Cardiac fibroblast (primary cell): ENCODE measurements around the gene HS6ST2.

Experiments used
- DNase-seq, 2 donors: peaks; one replicate each; pipeline versions ENCODE4 v3.0.0 to v3.0.0-alpha.2; 2010; ENCODE audit warnings: low read depth in 2 of 2
- H3K4me3 ChIP-seq, 2 donors: replicated peaks in 1 of 2; 1 replicate in 1 of 2; 2 replicates in 1 of 2; pipeline ENCODE4 v1.5.1; 2011; ENCODE audit warnings: low read depth in 2 of 2, low read length in 2 of 2, mild to moderate bottlenecking in 2 of 2, moderate library complexity in 1 of 2
- CTCF ChIP-seq: IDR thresholded peaks from one replicate; pipeline ENCODE4 v1.5.1; 2011; ENCODE audit warnings: low read depth, mild to moderate bottlenecking, low read length, inconsistent platforms

The HS6ST2 gene

GRCh38 chrX:132958091-132958703 lies at the start of gene HS6ST2:
TSS of gene HS6ST2 (minus strand) at chrX:132958629.
- peak within 1 kb of the TSS in 1 of 2 donors; percentile 26 for H3K4me3 ChIP-seq
- TF ChIP-seq CTCF: no peak
- DNase-seq: no peak

DNA sequence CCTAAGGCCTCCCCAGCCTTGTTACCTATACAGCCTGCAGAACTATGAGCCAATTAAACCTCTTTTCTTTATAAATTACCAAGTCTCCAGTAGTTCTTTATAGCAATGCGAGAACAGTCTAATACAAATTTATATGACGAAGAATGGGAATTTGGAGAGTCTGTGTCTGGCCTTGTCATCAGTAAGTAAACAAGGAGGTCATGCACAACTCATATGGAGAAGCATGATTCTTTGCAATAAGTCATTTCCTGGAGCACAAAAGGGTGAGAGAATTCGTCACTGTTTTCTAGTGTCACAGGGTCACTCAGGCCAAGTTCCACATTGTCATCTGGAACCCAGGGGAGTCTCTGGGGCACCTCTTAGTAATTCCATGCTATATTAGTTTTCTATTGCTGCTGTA lies 49.0 kb upstream of the HS6ST2 start:
- TF ChIP-seq CTCF: no peak
- DNase-seq: no peak
- H3K4me3 ChIP-seq: no peak overlapping the region

DNA sequence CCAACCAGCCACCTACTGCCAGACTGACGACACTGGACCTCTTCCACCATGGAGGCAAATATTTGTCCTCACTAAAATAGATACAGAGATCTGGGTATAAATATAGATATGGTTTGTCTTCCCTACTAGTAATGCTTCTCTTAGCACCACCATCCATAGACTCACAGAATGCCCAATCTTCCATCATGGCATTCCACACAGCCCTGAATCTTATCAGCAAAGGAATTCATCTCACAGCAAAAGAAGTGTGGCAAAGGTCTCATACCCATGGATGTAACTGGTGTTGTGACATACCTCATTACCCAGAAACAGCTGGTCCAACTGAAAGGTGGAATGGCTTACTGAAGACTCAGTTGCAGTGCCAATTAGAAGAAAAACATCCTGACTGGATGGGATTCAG lies 47.2 kb upstream of the HS6ST2 start:
- TF ChIP-seq CTCF: no peak
- no peak overlapping the region for H3K4me3 ChIP-seq

GRCh38 chrX:133005042-133005441 lies 46.6 kb upstream of the HS6ST2 start:
- no peak overlapping the region for H3K4me3 ChIP-seq
- peak; percentile 27 for TF ChIP-seq CTCF
- DNase-seq: peak; percentile 0

More for the DNA sequence above, 47.2 kb upstream of the HS6ST2 start:
- no peak for DNase-seq

DNA sequence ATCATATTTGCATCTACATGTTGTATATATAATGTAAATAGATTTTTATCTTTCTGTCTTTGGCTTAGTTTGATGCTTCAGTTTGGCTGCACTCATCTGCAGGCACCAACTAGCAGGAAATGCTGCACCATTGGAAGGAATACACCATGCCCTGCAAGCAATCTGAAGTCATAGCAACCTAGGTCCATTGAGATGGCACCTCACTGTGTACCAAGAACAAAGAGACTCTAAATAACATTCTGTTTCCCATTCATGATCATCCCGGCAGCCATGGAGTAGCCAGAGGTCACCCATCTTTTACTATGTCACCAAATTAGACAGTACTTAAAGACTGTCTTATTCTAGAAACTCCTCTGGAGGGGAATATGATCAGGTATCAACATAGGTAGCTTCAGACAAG lies 40.8 kb upstream of the HS6ST2 start:
- no peak for DNase-seq
- no peak for TF ChIP-seq CTCF
- no peak overlapping the region for H3K4me3 ChIP-seq

DNA sequence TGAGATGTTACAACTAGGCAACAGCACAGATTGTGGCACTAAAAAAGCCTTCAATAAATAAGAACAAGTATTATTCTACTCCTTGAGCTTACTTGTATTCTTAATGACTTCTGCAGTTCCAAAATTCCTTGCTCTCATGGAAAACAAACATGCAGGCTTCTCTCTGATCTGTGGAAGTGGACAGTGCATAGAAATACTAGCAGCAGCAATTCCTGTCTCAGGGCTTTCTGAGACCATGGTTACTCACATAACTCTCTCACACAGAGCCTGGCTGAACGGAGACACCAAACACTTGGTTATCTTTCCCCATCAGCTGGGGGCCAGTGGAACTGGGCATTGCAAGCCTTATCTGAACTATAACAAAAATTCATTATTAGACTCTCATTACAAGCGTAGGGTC lies 32.4 kb upstream of the HS6ST2 start:
- no peak for TF ChIP-seq CTCF
- H3K4me3 ChIP-seq: no peak overlapping the region
- DNase-seq: no peak

GRCh38 chrX:132986556-132986955 lies 28.1 kb upstream of the HS6ST2 start:
- no peak for TF ChIP-seq CTCF
- H3K4me3 ChIP-seq: no peak overlapping the region
- DNase-seq: no peak
